Measurements from ENCODE around the gene OSMR.

GRCh38 chr5:38935437-38935836, 89.6 kb downstream of the OSMR start:
- TF ChIP-seq CTCF (conservative IDR thresholded peaks at IDR 0.05; ENCODE audit: low read length) (no peak), EZH2phosphoT487 (IDR thresholded peaks at IDR 0.05; ENCODE audit: borderline replicate concordance) (no peak)

All from Loucy (cell line).